ENCODE data around the gene MRGPRF.

The MRGPRF gene

DNA sequence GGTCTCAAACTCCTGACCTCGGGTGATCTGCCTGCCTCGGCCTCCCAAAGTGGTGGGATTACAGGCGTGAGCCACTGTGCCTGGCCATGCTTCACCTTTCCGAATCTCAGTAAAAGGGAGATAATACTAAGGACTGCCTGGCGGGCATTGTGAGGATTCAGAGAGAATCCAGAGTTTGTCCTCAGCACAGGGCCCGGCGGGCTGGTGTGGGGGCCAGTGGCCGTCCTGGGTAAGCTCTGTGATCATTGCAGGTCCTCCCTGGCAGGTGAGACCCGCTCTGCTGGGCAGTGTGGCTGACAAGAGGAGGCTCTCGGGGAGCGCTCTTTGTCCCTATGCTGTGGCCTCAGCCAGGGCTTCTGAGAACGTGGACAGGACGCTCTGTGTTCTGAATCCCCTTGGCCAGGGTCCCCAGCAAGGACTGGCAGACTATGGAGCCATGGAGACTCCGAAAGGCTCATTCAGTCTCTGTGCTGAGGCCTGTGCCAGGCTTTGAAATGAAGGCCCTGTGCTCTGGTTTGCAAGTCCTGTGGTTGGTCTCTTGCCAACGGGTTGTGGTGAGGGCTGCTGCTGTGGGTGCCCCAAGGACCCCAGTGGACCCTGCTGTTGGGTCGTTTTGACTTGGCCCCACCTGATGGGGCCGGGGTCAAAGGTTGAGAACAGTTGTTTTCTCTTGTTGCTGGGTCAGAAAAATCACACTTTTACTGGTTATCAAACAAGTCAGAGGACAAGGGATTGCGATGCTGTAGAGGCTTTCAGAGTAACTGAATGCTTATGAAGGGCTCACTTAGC lies 37.7 kb upstream of the MRGPRF start:
- no peak for DNase-seq (ENCODE audit: low read depth)

DNA sequence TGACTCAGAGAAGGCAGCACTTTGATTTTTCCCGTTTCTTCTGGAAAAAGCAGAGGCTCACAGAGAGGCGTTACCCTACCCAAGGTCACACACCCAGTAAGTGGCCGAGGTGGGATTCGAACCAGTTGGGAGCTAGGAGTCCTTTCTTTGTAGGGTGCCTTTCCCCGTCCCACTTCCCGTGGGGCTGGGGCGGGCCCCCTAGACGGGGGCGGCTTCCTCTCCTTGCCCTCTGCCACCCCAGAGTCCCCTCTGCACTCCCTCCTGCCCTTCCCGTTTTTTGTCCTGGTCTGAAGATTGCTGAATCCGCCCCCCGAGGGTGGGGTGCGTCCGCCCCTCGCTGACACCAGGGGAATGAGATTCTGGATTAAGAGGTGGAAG lies 36.4 kb upstream of the MRGPRF start:
- DNase-seq (ENCODE audit: low read depth) = no peak

- DNase-seq (ENCODE audit: low read depth) = peak; percentile 88
Observed at GRCh38 chr11:69048694-69049489, 35.8 kb upstream of the MRGPRF start, which contains the start of gene TPCN2. Gene TPCN2 (plus strand): TSS chr11:69048932. CDS start chr11:69048998, 66 bp downstream.

GRCh38 chr11:69048031-69048693 lies 35.1 kb upstream of the MRGPRF start:
- no peak for DNase-seq (ENCODE audit: low read depth)

DNA sequence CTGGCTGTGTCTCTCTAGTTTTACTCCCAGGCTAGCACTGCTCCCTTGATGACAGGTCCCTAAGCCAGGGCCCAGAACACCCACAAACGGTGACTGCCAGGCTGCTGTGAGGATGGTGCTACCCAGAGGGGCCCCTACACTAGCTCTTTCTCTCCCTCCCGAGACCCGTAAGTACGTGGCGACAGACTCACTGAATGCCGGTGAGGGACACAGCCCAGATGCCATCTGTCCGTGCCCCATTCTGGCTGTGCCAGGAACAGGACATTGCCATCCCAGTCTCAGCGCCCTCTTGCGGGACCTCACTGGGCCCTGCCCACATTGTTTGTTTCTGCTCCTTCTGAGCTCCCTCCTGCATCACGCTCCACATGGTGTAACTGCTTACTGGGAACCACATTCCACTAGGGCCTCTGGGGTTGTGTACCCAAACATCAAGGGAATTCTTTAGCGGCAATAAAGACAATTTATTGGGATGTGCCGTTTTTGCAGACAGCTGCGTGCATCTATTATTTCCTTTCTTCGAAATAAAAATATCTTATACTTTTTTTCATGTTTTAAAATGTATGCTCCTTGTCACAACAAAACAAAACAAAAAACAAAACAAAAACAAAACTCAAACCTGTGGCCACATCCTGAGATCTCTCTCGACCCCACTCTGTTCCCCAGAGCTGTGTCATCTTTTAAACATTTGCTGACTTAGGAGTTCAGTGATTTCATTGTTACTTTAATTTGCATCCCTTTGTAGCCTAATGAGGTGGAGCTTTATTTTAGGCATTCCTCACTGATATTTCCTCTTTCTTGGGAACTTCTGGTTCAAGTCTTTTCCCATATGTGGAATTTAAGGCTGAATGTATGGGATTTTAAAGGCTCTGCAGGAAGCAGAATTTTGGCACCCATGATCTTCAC lies 31.3 kb upstream of the MRGPRF start:
- peak; percentile 75 for DNase-seq (ENCODE audit: low read depth)

- DNase-seq (ENCODE audit: low read depth) = no peak
Observed at GRCh38 chr11:69041516-69041915, 28.5 kb upstream of the MRGPRF start.

- DNase-seq (ENCODE audit: low read depth) = peak; percentile 43
Observed at GRCh38 chr11:69040581-69041260, 27.7 kb upstream of the MRGPRF start.

GRCh38 chr11:69040051-69040450 lies 27.0 kb upstream of the MRGPRF start:
- no peak for DNase-seq (ENCODE audit: low read depth)

DNA sequence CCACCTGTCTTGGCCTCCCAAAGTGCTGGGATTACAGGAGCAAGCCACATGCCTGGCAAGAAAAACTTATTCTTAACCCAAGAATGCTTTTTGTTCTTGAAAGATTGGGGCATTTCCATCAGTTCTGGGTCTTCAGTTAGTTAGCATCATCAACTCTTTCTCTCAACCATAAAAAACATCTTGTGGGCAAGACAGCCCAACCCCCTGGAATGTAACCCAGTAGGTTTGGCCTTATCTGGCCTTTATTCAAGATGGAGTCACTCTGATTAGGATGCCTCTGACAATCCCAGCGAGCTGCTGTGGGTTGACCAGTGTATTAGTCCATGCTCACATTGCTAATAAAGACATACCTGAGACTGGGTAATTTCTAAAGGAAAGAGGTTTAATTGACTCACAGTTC lies 26.5 kb upstream of the MRGPRF start:
- no peak for DNase-seq (ENCODE audit: low read depth)

DNA sequence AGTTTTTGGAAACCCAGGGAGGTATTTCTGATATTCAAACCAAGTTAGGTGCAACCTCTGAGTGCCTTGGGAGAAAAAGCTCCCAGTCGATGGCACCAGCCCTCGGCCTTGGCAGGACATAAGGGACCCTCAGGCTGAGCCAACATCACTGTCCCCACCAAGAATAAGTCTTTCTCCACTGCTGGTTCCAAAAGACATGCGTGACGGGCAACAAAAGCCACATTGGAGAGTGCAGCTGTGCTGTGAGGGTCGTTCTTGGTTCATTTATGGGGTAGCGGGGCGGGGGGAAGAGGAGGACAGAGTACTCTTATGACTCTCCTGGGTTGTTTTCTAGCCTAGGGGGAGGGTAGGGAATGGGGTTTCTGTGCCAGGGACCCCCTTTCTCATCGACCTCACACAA lies 24.5 kb upstream of the MRGPRF start:
- DNase-seq (ENCODE audit: low read depth) = no peak

- DNase-seq (ENCODE audit: low read depth) = no peak
Observed at GRCh38 chr11:69037074-69037473, 24.0 kb upstream of the MRGPRF start.

GRCh38 chr11:69035946-69036340 lies 22.9 kb upstream of the MRGPRF start:
- DNase-seq (ENCODE audit: low read depth) = no peak

GRCh38 chr11:69035150-69035945 lies 22.3 kb upstream of the MRGPRF start:
- no peak for DNase-seq (ENCODE audit: low read depth)

DNA sequence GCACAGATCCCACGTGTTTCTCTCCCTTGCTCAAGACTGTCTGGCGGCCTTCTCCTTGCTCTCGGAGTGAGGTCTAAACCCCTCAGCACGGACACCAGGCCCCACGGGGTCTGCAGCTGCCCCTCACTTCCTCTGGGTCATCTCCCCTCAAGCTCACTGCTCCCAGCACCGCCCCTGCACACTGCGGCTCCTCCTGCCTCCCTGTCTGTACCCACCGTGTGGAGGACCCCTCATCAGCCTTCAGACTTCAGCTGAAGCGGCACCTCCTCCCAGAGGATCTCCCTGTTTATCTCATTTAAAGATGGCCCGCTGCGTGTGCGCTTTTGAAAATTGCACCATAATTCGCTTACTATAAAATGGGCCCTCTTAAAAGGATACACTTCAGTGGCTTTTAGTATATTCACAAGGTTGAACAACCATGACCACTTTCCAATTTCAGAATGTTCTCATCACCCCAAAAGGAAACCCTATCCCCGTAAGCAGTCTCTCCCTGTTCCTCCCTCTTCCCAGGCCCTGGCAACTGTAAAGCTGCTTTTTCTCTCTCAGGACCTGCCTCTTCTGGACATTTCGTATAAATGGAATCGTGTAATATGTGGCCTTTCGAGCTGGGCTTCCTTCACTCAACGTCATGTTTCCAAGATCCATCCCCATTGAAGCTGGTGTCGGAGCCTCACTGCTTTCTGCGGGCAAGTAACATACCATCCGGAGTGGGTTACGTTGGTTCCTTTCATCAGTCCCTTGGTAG lies 21.2 kb upstream of the MRGPRF start:
- no peak for DNase-seq (ENCODE audit: low read depth)

- DNase-seq (ENCODE audit: low read depth) = no peak
Observed at GRCh38 chr11:69033431-69033830, 20.4 kb upstream of the MRGPRF start.

GRCh38 chr11:69032833-69033232 lies 19.8 kb upstream of the MRGPRF start:
- no peak for DNase-seq (ENCODE audit: low read depth)

GRCh38 chr11:69030301-69030700 lies 17.3 kb upstream of the MRGPRF start:
- DNase-seq (ENCODE audit: low read depth) = no peak

- DNase-seq (ENCODE audit: low read depth) = no peak
Observed at GRCh38 chr11:69027704-69028372, 14.8 kb upstream of the MRGPRF start.

- DNase-seq (ENCODE audit: low read depth) = no peak
Observed at GRCh38 chr11:69024509-69024908, 11.5 kb upstream of the MRGPRF start.

Measured in GM04504 (cell line).